ENCODE results near the gene SYT8.
"Not testable (repeated sequence)": the region's sequence is repeated elsewhere in the genome, so short reads cannot be mapped to it uniquely, and the experiment has no call there.

DNA sequence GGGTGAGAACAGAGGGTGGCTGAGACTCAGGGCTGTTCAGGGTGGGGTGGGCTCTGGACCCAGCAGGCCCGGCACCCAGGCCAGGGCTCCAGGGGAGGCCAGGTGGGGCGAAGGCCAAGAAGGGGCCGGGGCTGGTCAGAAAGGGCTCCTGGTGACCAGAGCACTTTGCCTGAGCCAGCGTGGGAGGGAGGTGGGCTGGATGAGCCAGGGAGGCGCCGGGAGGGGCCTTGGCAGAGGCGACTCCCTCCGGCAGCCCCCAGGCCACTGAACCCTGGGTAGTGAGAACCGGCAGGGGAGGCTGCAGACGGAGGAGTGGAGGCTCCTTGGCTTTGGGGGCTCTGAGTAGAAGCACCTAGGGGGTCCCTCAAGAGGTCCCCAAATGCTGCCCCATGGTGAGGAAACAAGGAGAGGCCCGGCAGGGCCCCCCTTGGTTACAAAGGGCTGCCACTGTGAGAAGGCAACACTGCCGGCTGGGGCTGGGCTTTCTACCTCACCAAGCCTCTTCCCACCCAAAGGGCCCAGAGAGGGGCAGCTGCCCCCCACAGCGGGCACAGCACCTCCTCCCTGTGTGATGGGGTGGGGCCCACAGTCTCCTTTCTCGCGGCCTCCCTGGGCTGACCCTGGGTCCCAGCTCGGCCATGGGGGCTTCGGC lies 39.8 kb downstream of the SYT8 start:
- TF ChIP-seq POLR2A (IDR thresholded peaks at IDR 0.05): not testable (repeated sequence)
- TF ChIP-seq, protein P1, sequence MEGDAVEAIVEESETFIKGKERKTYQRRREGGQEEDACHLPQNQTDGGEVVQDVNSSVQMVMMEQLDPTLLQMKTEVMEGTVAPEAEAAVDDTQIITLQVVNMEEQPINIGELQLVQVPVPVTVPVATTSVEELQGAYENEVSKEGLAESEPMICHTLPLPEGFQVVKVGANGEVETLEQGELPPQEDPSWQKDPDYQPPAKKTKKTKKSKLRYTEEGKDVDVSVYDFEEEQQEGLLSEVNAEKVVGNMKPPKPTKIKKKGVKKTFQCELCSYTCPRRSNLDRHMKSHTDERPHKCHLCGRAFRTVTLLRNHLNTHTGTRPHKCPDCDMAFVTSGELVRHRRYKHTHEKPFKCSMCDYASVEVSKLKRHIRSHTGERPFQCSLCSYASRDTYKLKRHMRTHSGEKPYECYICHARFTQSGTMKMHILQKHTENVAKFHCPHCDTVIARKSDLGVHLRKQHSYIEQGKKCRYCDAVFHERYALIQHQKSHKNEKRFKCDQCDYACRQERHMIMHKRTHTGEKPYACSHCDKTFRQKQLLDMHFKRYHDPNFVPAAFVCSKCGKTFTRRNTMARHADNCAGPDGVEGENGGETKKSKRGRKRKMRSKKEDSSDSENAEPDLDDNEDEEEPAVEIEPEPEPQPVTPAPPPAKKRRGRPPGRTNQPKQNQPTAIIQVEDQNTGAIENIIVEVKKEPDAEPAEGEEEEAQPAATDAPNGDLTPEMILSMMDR (IDR thresholded peaks at IDR 0.05): not testable (repeated sequence)

Measured in right lobe of liver (tissue), 4 donors.